Kidney epithelial cell (primary cell): ENCODE results near the gene ADGRF1. TPM values are rescaled to one million over a fixed set of nuclear protein-coding genes. Genes with fewer than 3 reads are reported as not detected.

Experiments used
- DNase-seq: peaks from one replicate; pipeline ENCODE4 v3.0.0-alpha.2; 2010; ENCODE audit warnings: low read depth
- H3K27me3 ChIP-seq: 2 replicates; pipeline ENCODE4 v1.6.0; 2011; ENCODE audit warnings: low read length; ENCODE audit not compliant: control insufficient read depth, insufficient read depth
- H3K36me3 ChIP-seq: 2 replicates; pipeline ENCODE4 v1.5.1; 2011; ENCODE audit warnings: low read length; ENCODE audit not compliant: control insufficient read depth, insufficient read depth
- H3K4me3 ChIP-seq: 2 replicates; pipeline ENCODE4 v1.5.1; 2011; ENCODE audit warnings: low read depth, mild to moderate bottlenecking, control low read depth, low read length
- total RNA-seq: library from RNA; depleted of rRNA; stranded (reverse); fragments of >200 nt; gene quantifications from 2 replicates; pipeline ENCODE4 v1.2.3, GENCODE V29; 2015
- TF ChIP-seq, protein P1 (sequence below): IDR thresholded peaks from 2 replicates; pipeline ENCODE4 v1.5.1; 2011; ENCODE audit warnings: mild to moderate bottlenecking, moderate library complexity, low read length, control low read depth, inconsistent platforms; ENCODE audit not compliant: insufficient read depth, poor library complexity, severe bottlenecking

Gene ADGRF1
- total RNA-seq, 1 donor from 2014 or later: 5.3 TPM

DNA sequence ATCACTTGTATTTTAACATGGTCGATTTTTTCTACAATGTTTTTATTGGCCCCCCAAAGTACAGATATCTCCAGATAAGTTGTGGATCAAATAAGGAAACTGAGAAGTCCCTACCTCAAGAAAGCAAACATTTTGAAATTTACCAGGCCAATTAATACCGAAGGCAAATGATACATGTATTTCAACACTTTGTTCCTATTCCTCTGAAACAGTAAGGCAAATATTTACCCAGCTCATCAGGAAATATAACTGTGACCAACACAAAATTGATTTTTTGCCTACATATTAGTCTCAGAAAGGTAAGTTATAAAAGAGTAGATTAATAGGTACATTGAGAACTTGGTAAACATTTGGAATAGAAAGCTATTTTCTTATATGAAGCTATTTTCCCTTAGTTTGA is 69.1 kb downstream of the ADGRF1 start:
- DNase-seq: no peak
- no peaks in the 10 kb centered on the region for H3K36me3 ChIP-seq
- no peak overlapping the region for H3K4me3 ChIP-seq
- TF ChIP-seq, protein P1, sequence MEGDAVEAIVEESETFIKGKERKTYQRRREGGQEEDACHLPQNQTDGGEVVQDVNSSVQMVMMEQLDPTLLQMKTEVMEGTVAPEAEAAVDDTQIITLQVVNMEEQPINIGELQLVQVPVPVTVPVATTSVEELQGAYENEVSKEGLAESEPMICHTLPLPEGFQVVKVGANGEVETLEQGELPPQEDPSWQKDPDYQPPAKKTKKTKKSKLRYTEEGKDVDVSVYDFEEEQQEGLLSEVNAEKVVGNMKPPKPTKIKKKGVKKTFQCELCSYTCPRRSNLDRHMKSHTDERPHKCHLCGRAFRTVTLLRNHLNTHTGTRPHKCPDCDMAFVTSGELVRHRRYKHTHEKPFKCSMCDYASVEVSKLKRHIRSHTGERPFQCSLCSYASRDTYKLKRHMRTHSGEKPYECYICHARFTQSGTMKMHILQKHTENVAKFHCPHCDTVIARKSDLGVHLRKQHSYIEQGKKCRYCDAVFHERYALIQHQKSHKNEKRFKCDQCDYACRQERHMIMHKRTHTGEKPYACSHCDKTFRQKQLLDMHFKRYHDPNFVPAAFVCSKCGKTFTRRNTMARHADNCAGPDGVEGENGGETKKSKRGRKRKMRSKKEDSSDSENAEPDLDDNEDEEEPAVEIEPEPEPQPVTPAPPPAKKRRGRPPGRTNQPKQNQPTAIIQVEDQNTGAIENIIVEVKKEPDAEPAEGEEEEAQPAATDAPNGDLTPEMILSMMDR: no peak
- H3K27me3 ChIP-seq: no peaks in the 10 kb centered on the region

- no peak for DNase-seq
- TF ChIP-seq, protein P1: no peak
- Histone ChIP-seq H3K36me3 (no peaks in the 10 kb centered on the region), H3K4me3 (no peak overlapping the region), H3K27me3 (no peaks in the 10 kb centered on the region)
Observed at GRCh38 chr6:46972531-46972930, 69.6 kb downstream of the ADGRF1 start.

- DNase-seq: no peak
- no peaks in the 10 kb centered on the region for H3K36me3 ChIP-seq
- TF ChIP-seq, protein P1: no peak
- no peak overlapping the region for H3K4me3 ChIP-seq
- no peaks in the 10 kb centered on the region for H3K27me3 ChIP-seq
Observed at GRCh38 chr6:46969206-46969605, 72.9 kb downstream of the ADGRF1 start.

DNA sequence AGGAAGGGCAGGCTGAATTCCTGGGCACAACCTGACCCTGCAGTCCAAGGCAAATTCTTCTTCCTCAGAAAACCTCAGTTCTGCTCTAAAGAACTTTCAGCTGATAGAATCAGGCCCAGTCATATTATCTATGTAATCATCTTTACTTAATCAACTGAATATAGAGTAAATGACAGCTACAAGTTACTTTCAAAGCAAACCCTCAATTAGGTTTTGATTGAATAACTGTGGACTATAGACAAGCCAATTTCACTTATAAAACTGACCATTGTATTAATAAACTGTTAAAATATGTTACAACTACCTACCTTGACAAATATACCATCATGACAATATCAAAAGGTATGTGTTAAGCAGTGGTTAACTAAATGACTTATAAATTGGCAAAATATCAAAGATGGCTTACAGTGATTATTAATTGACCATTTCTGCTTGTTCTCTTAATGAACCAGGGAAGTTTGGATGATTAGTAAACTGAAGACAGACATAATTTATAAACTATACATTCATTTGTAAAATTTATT is 74.2 kb downstream of the ADGRF1 start:
- H3K27me3 ChIP-seq: no peaks in the 10 kb centered on the region
- TF ChIP-seq, protein P1: no peak
- H3K4me3 ChIP-seq: no peak overlapping the region
- no peak for DNase-seq
- H3K36me3 ChIP-seq: no peaks in the 10 kb centered on the region

GRCh38 chr6:46964716-46965519 is 77.2 kb downstream of the ADGRF1 start:
- TF ChIP-seq, protein P1: no peak

DNA sequence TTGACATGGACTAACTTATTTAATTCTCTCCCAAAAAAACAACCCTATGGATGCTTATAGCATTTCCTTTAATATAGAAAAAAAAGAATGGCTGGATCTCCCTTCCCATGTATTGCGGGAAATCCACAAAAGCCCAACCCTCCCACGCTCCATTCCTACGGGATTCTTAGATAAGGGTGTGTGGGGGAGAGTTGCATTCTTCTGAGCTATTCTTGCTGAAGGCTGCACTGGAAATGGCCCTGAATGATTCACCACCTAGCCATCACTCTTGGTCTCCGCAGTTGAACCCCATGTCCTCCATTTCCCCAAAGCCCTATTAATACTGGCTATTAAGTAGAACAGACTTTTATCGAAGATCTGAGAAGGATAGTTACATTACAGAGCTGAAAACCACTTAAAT is 78.5 kb downstream of the ADGRF1 start:
- Histone ChIP-seq H3K4me3 (no peak overlapping the region), H3K36me3 (no peaks in the 10 kb centered on the region), H3K27me3 (no peaks in the 10 kb centered on the region)
- no peak for DNase-seq
- TF ChIP-seq, protein P1: no peak

More at GRCh38 chr6:46964716-46965519, 77.2 kb downstream of the ADGRF1 start:
- Histone ChIP-seq H3K4me3 (no peak overlapping the region), H3K27me3 (no peaks in the 10 kb centered on the region), H3K36me3 (no peaks in the 10 kb centered on the region)
- DNase-seq: no peak
